Loucy (cell line): ENCODE data around the gene LRIG3.

Experiments used
- H2AFZ ChIP-seq: fragments of 200-600 bp; sonication (generic); 2 replicates; pipeline ENCODE4 v1.6.0; 2016; ENCODE audit warnings: antibody characterized with exemption, mild to moderate bottlenecking, low read length, moderate library complexity
- H3F3A ChIP-seq: fragments of 200-600 bp; 2 replicates; pipeline ENCODE4 v1.6.0; 2016; ENCODE audit warnings: antibody characterized with exemption, low read depth, mild to moderate bottlenecking
- H3K27me3 ChIP-seq: fragments of 200-600 bp; sonication (generic); 2 replicates; pipeline ENCODE4 v1.6.1; 2014; ENCODE audit warnings: low read length, mild to moderate bottlenecking; ENCODE audit not compliant: insufficient read depth, poor library complexity, severe bottlenecking
- H3K36me3 ChIP-seq: fragments of 200-600 bp; sonication (generic); 2 replicates; pipeline ENCODE4 v1.6.1; 2016; ENCODE audit warnings: low read length; ENCODE audit not compliant: insufficient read depth
- H3K4me1 ChIP-seq: fragments of 200-600 bp; sonication (generic); 2 replicates; pipeline ENCODE4 v1.5.1; 2014; ENCODE audit warnings: low read length, mild to moderate bottlenecking; ENCODE audit not compliant: insufficient read depth, poor library complexity, severe bottlenecking
- H3K4me2 ChIP-seq: fragments of 200-600 bp; sonication (generic); 2 replicates; pipeline ENCODE4 v1.6.0; 2014; ENCODE audit warnings: antibody characterized with exemption, low read length, low read depth, mild to moderate bottlenecking; ENCODE audit not compliant: poor library complexity, severe bottlenecking
- H3K4me3 ChIP-seq: fragments of 200-600 bp; sonication (generic); 2 replicates; pipeline ENCODE4 v1.5.1; 2014; ENCODE audit warnings: low read length, mild to moderate bottlenecking, mixed read lengths; ENCODE audit not compliant: poor library complexity, severe bottlenecking
- H3K79me2 ChIP-seq: fragments of 200-600 bp; sonication (generic); 2 replicates; pipeline ENCODE4 v1.6.1; 2014; ENCODE audit warnings: low read length; ENCODE audit not compliant: insufficient read depth
- H3K9ac ChIP-seq: fragments of 200-600 bp; sonication (generic); 2 replicates; pipeline ENCODE4 v1.6.0; 2014; ENCODE audit warnings: mild to moderate bottlenecking, low read depth, low read length, moderate library complexity; ENCODE audit not compliant: poor library complexity, severe bottlenecking
- H3K9me2 ChIP-seq: fragments of 200-600 bp; sonication (generic); replicated peaks from 2 replicates; pipeline ENCODE4 v1.6.1; 2016; ENCODE audit warnings: low read depth, low read length, mixed read lengths
- H3K9me3 ChIP-seq: fragments of 200-600 bp; sonication (generic); 2 replicates; pipeline ENCODE4 v1.6.1; 2014; ENCODE audit warnings: mild to moderate bottlenecking, antibody characterized with exemption, low read length, low read depth; ENCODE audit not compliant: insufficient read depth
- H4K20me1 ChIP-seq: fragments of 200-600 bp; sonication (generic); 2 replicates; pipeline ENCODE4 v1.6.0; 2014; ENCODE audit warnings: antibody characterized with exemption, low read length, mild to moderate bottlenecking; ENCODE audit not compliant: insufficient read depth, poor library complexity, severe bottlenecking
- EZH2phosphoT487 ChIP-seq: fragments of 200-600 bp; IDR thresholded peaks from 2 replicates; pipeline ENCODE4 v1.6.1; 2018; ENCODE audit warnings: antibody characterized with exemption, mild to moderate bottlenecking, moderate library complexity, borderline replicate concordance
- TF ChIP-seq, protein P1 (sequence below): fragments of 200-600 bp; sonication (generic); conservative IDR thresholded peaks from 2 replicates; pipeline ENCODE4 v1.5.1; 2014; ENCODE audit warnings: mild to moderate bottlenecking, antibody characterized with exemption, low read length

LRIG3 gene

DNA sequence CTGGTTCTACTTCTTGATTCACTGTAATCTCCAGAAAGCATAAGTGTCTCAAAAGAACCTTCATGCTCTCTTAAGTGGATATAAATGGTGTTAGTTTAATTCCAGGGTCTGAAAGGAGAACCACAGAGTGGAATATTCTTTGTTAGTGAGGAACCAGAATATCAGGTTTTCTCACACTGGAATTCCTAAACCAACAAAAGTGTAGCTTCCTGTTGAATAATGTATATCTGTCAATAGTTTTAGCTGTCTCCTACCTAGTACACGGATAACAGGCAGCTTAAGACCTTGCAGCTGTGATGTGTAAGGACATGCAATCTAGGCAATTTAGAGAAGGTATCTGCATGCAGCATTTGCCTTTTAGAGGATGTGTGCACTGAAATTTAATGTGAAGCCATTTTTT lies 24.0 kb downstream of the LRIG3 start:
- Histone ChIP-seq H3K27me3 (no peaks in the 10 kb centered on the region), H3K4me1 (no peaks in the 10 kb centered on the region), H4K20me1 (no peaks in the 10 kb centered on the region), H3K9me2 (no peaks in the 10 kb centered on the region), H3K9me3 (no peaks in the 10 kb centered on the region), H3F3A (no peaks in the 10 kb centered on the region), H3K4me3 (no peak overlapping the region), H3K4me2 (no peak overlapping the region), H3K9ac (no peak overlapping the region), H3K36me3 (no peaks in the 10 kb centered on the region), H3K79me2 (no peaks in the 10 kb centered on the region), H2AFZ (no peak overlapping the region)
- TF ChIP-seq EZH2phosphoT487 = no peak
- TF ChIP-seq, protein P1, sequence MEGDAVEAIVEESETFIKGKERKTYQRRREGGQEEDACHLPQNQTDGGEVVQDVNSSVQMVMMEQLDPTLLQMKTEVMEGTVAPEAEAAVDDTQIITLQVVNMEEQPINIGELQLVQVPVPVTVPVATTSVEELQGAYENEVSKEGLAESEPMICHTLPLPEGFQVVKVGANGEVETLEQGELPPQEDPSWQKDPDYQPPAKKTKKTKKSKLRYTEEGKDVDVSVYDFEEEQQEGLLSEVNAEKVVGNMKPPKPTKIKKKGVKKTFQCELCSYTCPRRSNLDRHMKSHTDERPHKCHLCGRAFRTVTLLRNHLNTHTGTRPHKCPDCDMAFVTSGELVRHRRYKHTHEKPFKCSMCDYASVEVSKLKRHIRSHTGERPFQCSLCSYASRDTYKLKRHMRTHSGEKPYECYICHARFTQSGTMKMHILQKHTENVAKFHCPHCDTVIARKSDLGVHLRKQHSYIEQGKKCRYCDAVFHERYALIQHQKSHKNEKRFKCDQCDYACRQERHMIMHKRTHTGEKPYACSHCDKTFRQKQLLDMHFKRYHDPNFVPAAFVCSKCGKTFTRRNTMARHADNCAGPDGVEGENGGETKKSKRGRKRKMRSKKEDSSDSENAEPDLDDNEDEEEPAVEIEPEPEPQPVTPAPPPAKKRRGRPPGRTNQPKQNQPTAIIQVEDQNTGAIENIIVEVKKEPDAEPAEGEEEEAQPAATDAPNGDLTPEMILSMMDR = no peak

DNA sequence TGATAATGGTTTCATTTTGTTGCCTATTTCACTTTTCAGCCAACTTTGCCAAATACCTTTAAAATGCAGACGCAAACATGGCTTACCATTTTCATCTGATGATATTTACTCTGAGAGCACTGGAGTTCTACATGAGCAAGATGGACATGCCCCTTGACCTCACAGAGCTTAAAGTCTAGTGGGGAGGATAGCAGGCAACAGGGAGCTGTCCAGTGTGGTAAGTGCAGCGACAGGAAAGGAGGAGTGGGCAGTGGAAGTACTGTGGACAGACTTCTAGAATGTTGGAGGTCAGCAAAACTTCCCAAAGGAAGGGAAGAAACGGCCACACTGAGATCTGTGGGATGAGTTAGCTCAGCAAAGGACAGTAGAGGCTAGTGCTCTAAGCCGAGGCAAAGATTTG lies 25.3 kb downstream of the LRIG3 start:
- no peak overlapping the region for H2AFZ ChIP-seq
- no peaks in the 10 kb centered on the region for H3K9me3 ChIP-seq
- no peaks in the 10 kb centered on the region for H3K4me1 ChIP-seq

DNA sequence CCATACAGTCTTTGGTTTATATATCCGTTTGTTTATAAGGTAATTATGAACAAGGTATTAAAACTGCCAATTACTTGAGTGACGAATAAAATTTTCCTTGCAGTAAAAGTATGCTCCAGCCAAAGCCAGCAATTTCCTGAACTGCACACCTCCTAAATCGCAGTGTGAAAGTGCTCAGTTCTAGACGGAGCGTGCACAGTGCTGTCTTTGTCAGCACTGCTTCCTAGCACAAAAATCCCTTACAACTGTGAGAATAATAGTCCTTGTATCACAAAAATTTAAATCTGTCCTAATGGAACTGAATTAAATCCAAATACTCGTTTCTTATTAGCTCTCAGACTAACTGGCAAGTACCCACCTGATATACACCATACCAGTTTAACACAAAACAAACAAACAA lies 26.3 kb downstream of the LRIG3 start:
- Histone ChIP-seq H2AFZ (no peak overlapping the region), H3K36me3 (no peaks in the 10 kb centered on the region), H4K20me1 (no peaks in the 10 kb centered on the region), H3K9me2 (no peaks in the 10 kb centered on the region), H3K4me1 (no peaks in the 10 kb centered on the region), H3K9ac (no peak overlapping the region), H3K4me2 (no peak overlapping the region), H3K4me3 (no peak overlapping the region), H3K9me3 (no peaks in the 10 kb centered on the region), H3K27me3 (no peaks in the 10 kb centered on the region), H3K79me2 (no peaks in the 10 kb centered on the region), H3F3A (no peaks in the 10 kb centered on the region)
- TF ChIP-seq, protein P1 = no peak
- no peak for TF ChIP-seq EZH2phosphoT487

More for the DNA sequence above, 25.3 kb downstream of the LRIG3 start:
- Histone ChIP-seq H3K27me3 (no peaks in the 10 kb centered on the region), H4K20me1 (no peaks in the 10 kb centered on the region), H3K9ac (no peak overlapping the region), H3K9me2 (no peaks in the 10 kb centered on the region), H3K4me3 (no peak overlapping the region), H3F3A (no peaks in the 10 kb centered on the region), H3K79me2 (no peaks in the 10 kb centered on the region), H3K4me2 (no peak overlapping the region), H3K36me3 (no peaks in the 10 kb centered on the region)
- no peak for TF ChIP-seq EZH2phosphoT487
- TF ChIP-seq, protein P1 = no peak
